HEK293 (cell line): Measurements from ENCODE around the gene MMP25.

Source experiments
- AEBP2 ChIP-seq: fragments of 450-650 bp; formaldehyde crosslinking; IDR thresholded peaks from 2 replicates; pipeline ENCODE4 v1.5.1; 2016; ENCODE audit warnings: missing biosample characterization, missing genetic modification characterization, borderline replicate concordance
- BCL11A ChIP-seq: fragments of 450-650 bp; formaldehyde crosslinking; IDR thresholded peaks from 2 replicates; pipeline ENCODE4 v1.5.1; 2016; ENCODE audit warnings: low read depth, missing biosample characterization, missing genetic modification characterization
- HIC1 ChIP-seq: fragments of 450-650 bp; formaldehyde crosslinking; IDR thresholded peaks from 2 replicates; pipeline ENCODE4 v1.5.1; 2016; ENCODE audit warnings: missing biosample characterization, missing genetic modification characterization
- HOXA7 ChIP-seq: sonication (generic); formaldehyde crosslinking; IDR thresholded peaks from 2 replicates; pipeline ENCODE4 v1.8.1; 2022; ENCODE audit warnings: missing genetic modification reagents, borderline replicate concordance
- KLF1 ChIP-seq: fragments of 450-650 bp; formaldehyde crosslinking; IDR thresholded peaks from 2 replicates; pipeline ENCODE4 v1.5.1; 2016; ENCODE audit warnings: missing biosample characterization, missing genetic modification characterization
- KLF16 ChIP-seq: fragments of 450-650 bp; formaldehyde crosslinking; IDR thresholded peaks from 2 replicates; pipeline ENCODE4 v1.5.1; 2017; ENCODE audit warnings: missing biosample characterization, missing genetic modification characterization
- KLF17 ChIP-seq: fragments of 450-650 bp; formaldehyde crosslinking; IDR thresholded peaks from 2 replicates; pipeline ENCODE4 v1.5.1; 2016; ENCODE audit warnings: missing biosample characterization, missing genetic modification characterization
- PRDM4 ChIP-seq: fragments of 450-650 bp; formaldehyde crosslinking; IDR thresholded peaks from 2 replicates; pipeline ENCODE4 v1.5.1; 2017; ENCODE audit warnings: missing biosample characterization, missing genetic modification characterization
- YY2 ChIP-seq: fragments of 450-650 bp; formaldehyde crosslinking; IDR thresholded peaks from 2 replicates; pipeline ENCODE4 v1.5.1; 2016; ENCODE audit warnings: missing biosample characterization, missing genetic modification characterization
- ZBTB7A ChIP-seq: fragments of 450-650 bp; formaldehyde crosslinking; IDR thresholded peaks from 2 replicates; pipeline ENCODE4 v1.5.1; 2016; ENCODE audit warnings: low read depth, missing biosample characterization, missing genetic modification characterization
- ZFP69B ChIP-seq: fragments of 450-650 bp; formaldehyde crosslinking; IDR thresholded peaks from 2 replicates; pipeline ENCODE4 v1.5.1; 2016; ENCODE audit warnings: missing biosample characterization, missing genetic modification characterization
- ZNF138 ChIP-seq: fragments of 450-650 bp; formaldehyde crosslinking; IDR thresholded peaks from 2 replicates; pipeline ENCODE4 v1.5.1; 2016; ENCODE audit warnings: missing biosample characterization, missing genetic modification characterization, borderline replicate concordance
- ZNF140 ChIP-seq: fragments of 450-650 bp; formaldehyde crosslinking; IDR thresholded peaks from 2 replicates; pipeline ENCODE4 v1.5.1; 2016; ENCODE audit warnings: missing biosample characterization, missing genetic modification characterization
- ZNF148 ChIP-seq: fragments of 450-650 bp; formaldehyde crosslinking; IDR thresholded peaks from 2 replicates; pipeline ENCODE4 v1.5.0; 2017; ENCODE audit warnings: missing biosample characterization, missing genetic modification characterization, borderline replicate concordance
- ZNF266 ChIP-seq: fragments of 450-650 bp; formaldehyde crosslinking; IDR thresholded peaks from 2 replicates; pipeline ENCODE4 v1.5.1; 2016; ENCODE audit warnings: missing biosample characterization, missing genetic modification characterization, low read depth
- ZNF37A ChIP-seq: fragments of 450-650 bp; IDR thresholded peaks from 2 replicates; pipeline ENCODE4 v1.5.1; 2018; ENCODE audit warnings: missing biosample characterization, missing genetic modification characterization
- ZNF391 ChIP-seq: fragments of 450-650 bp; formaldehyde crosslinking; IDR thresholded peaks from 2 replicates; pipeline ENCODE4 v1.5.1; 2016; ENCODE audit warnings: low read depth, missing biosample characterization, missing genetic modification characterization, borderline replicate concordance
- ZNF510 ChIP-seq: fragments of 450-650 bp; formaldehyde crosslinking; IDR thresholded peaks from 2 replicates; pipeline ENCODE4 v1.5.1; 2018; ENCODE audit warnings: mild to moderate bottlenecking, missing genetic modification characterization, missing biosample characterization; ENCODE audit not compliant: insufficient replicate concordance
- ZNF654 ChIP-seq: fragments of 450-650 bp; formaldehyde crosslinking; IDR thresholded peaks from 2 replicates; pipeline ENCODE4 v1.5.1; 2016; ENCODE audit warnings: low read depth, missing biosample characterization, missing genetic modification characterization
- ZNF707 ChIP-seq: fragments of 450-650 bp; formaldehyde crosslinking; IDR thresholded peaks from 2 replicates; pipeline ENCODE4 v1.5.1; 2016; ENCODE audit warnings: missing biosample characterization, missing genetic modification characterization
- ZNF76 ChIP-seq: fragments of 450-650 bp; formaldehyde crosslinking; IDR thresholded peaks from 2 replicates; pipeline ENCODE4; 2016; ENCODE audit warnings: low read depth, missing biosample characterization, missing genetic modification characterization, borderline replicate concordance
- ZSCAN4 ChIP-seq: fragments of 450-650 bp; formaldehyde crosslinking; IDR thresholded peaks from 2 replicates; pipeline ENCODE4 v1.5.1; 2017; ENCODE audit warnings: missing biosample characterization, missing genetic modification characterization

MMP25 gene

GRCh38 chr16:3101018-3101840 lies 54.9 kb downstream of the MMP25 start (continued):
- TF ChIP-seq HIC1 (tag by site-specific recombination) (no peak), ZNF391 (tag by site-specific recombination) (no peak), ZNF37A (tag by site-specific recombination) (no peak), ZNF140 (tag by site-specific recombination) (no peak), ZSCAN4 (tag by site-specific recombination) (peak; percentile 56; the same call in 1 of the 2 replicates), YY2 (no peak), KLF16 (tag by site-specific recombination) (no peak), ZNF510 (tag by site-specific recombination) (no peak), KLF1 (no peak), PRDM4 (tag by site-specific recombination) (no peak), HOXA7 (CRISPR knock-in tag) (no peak), ZNF707 (tag by site-specific recombination) (no peak), AEBP2 (tag by site-specific recombination) (no peak), ZBTB7A (tag by site-specific recombination) (no peak), ZNF138 (tag by site-specific recombination) (no peak), ZNF76 (tag by site-specific recombination) (no peak), ZFP69B (no peak), ZNF654 (tag by site-specific recombination) (peak; percentile 38), ZNF266 (tag by site-specific recombination) (no peak), ZNF148 (no peak), KLF17 (no peak), BCL11A (tag by site-specific recombination) (no peak)
